ENCODE results near the gene DOLPP1. TPM values are rescaled to one million over a fixed set of nuclear protein-coding genes. Genes with fewer than 3 reads are reported as not detected.
A peak's percentile ranks its signal among the peaks of the same experiment; 100 is the strongest.

DOLPP1 gene
- total and polyA plus RNA-seq, 10 donors: 4.8 to 10.1 (median 8.4) TPM

DNA sequence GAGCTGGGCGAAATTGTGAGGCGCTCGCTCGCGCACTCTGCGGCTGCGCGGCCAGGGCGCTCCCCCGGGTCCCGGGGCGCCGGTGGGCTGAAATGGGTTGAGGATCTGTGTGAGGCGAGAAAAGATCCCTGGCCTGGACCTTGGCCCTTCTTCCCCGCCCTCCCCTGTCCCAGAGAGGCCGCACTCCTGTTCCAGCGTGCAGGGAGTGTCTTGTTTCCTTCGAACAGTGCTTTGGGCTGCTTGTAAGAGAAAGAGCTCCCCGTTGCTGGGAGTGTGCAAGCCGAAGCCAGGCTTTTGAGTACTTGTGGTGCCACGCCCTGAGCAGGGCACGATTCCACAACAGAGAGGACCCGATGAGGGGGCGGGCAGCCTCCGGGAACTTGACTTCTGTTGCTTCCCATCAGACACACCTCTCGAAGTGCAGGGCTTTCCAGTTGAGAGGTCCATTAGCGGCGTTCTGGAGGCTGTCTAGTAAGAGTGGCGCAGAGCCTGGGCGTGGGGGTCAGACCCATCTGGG lies 535 bp downstream of the DOLPP1 start:
- Histone ChIP-seq H3K4me1 (peaks cover 16 to 45% (median 26%) of the 10 kb centered on the region in 6 donors), H3K4me3 (peak overlapping the region; percentile 72 to 100 (median 91))

DNA sequence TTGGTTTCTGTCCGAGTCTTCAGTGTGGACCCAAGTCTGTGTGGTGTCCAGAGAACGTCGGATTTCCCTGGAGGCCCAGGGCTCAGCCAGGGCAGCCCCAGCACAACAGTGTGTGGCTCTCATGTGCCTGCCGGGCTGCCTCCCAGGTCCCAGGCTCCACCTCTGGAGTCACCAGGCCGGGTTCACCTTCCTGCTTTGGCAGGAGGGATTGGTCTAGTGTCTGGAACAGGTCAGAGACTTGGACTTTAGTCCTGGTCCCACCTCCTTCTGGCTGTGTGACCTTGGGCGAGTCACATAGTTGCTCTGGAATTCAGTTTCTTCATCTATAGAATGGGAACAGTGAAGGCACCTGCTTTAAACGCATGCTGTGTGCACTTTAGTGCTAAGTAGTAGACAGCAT lies 3.2 kb downstream of the DOLPP1 start:
- DNase-seq: no peak
- H3K9me3 ChIP-seq: no peaks in the 10 kb centered on the region
- 90 to 96% (median 94%) methylated on average over 5 to 7 of the region's 7 CpGs for whole genome bisulfite sequencing, 5 donors
- peaks cover under 1 to 55% (median 37%) of the 10 kb centered on the region in 6 donors for H3K36me3 ChIP-seq
- no peak overlapping the region for H3K27ac ChIP-seq
- TF ChIP-seq POLR2A (IDR thresholded peaks at IDR 0.05) (no peak), POLR2AphosphoS5 (IDR thresholded peaks at IDR 0.05) (no peak)
- TF ChIP-seq, protein P1, sequence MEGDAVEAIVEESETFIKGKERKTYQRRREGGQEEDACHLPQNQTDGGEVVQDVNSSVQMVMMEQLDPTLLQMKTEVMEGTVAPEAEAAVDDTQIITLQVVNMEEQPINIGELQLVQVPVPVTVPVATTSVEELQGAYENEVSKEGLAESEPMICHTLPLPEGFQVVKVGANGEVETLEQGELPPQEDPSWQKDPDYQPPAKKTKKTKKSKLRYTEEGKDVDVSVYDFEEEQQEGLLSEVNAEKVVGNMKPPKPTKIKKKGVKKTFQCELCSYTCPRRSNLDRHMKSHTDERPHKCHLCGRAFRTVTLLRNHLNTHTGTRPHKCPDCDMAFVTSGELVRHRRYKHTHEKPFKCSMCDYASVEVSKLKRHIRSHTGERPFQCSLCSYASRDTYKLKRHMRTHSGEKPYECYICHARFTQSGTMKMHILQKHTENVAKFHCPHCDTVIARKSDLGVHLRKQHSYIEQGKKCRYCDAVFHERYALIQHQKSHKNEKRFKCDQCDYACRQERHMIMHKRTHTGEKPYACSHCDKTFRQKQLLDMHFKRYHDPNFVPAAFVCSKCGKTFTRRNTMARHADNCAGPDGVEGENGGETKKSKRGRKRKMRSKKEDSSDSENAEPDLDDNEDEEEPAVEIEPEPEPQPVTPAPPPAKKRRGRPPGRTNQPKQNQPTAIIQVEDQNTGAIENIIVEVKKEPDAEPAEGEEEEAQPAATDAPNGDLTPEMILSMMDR (IDR thresholded peaks at IDR 0.05 in 8 of 11, conservative IDR thresholded peaks at IDR 0.05 in 3 of 11): no peak
- peaks cover 16 to 44% (median 26%) of the 10 kb centered on the region in 6 donors for H3K4me1 ChIP-seq
- no peaks in the 10 kb centered on the region for H3K27me3 ChIP-seq (replicated peaks in 1 of 7)
- no peak overlapping the region for H3K4me3 ChIP-seq
- intact Hi-C loops (cut with DNase I; ENCODE audit: low total_unique reads): no loop called here

More for the DNA sequence above, 535 bp downstream of the DOLPP1 start:
- intact Hi-C loops (cut with DNase I; ENCODE audit: low total_unique reads): no loop called here
- Histone ChIP-seq H3K27ac (peak overlapping the region; percentile 75 to 95 (median 90)), H3K27me3 (replicated peaks in 1 of 7) (no peaks in the 10 kb centered on the region), H3K9me3 (no peaks in the 10 kb centered on the region), H3K36me3 (peaks cover 0 to 28% (median 18%) of the 10 kb centered on the region in 6 donors)
- WGBS, 5 donors: 2 to 6% (median 4%) methylated on average over 15 to 30 of the region's 30 CpGs
- DNase-seq: peak; percentile 82
- no peak for TF ChIP-seq POLR2A (IDR thresholded peaks at IDR 0.05)
- TF ChIP-seq, protein P1 (IDR thresholded peaks at IDR 0.05 in 8 of 11, conservative IDR thresholded peaks at IDR 0.05 in 3 of 11): no peak
- no peak for TF ChIP-seq POLR2AphosphoS5 (IDR thresholded peaks at IDR 0.05)

DNA sequence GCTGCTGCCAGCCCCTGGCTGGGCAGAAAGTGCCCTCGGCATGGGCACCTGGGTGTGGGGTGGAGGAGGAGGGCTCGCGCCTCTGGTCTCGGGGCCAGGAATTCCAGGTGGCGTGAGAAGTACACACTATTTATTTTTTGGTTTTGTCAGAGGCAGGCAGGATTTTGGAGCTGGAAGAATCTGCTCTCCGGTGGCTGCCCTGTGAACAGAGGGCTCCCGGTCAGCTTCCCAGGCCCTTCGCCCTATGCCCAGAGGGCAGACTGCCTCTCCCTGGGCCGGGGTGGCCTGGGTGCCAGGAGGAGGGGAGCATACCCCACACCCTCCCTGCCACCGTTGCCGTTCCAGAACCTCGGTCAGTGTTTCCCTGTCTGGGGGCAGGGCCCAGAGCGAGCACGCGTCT lies 8.3 kb downstream of the DOLPP1 start:
- Histone ChIP-seq H3K4me3 (no peak overlapping the region), H3K27me3 (replicated peaks in 1 of 7) (no peaks in the 10 kb centered on the region), H3K9me3 (no peaks in the 10 kb centered on the region), H3K27ac (no peak overlapping the region), H3K4me1 (peaks cover 0 to 5% (median under 1%) of the 10 kb centered on the region in 6 donors), H3K36me3 (peaks cover 5 to 70% (median 50%) of the 10 kb centered on the region in 6 donors)
- intact Hi-C loops (cut with DNase I; ENCODE audit: low total_unique reads): no loop called here
- TF ChIP-seq POLR2AphosphoS5 (IDR thresholded peaks at IDR 0.05) (peak in 1 of 3 donors; percentile 7), POLR2A (IDR thresholded peaks at IDR 0.05) (no peak)
- TF ChIP-seq, protein P1 (IDR thresholded peaks at IDR 0.05 in 8 of 11, conservative IDR thresholded peaks at IDR 0.05 in 3 of 11): no peak
- 90 to 98% (median 94%) methylated on average over 8 to 15 of the region's 15 CpGs for WGBS, 5 donors
- DNase-seq: no peak

DNA sequence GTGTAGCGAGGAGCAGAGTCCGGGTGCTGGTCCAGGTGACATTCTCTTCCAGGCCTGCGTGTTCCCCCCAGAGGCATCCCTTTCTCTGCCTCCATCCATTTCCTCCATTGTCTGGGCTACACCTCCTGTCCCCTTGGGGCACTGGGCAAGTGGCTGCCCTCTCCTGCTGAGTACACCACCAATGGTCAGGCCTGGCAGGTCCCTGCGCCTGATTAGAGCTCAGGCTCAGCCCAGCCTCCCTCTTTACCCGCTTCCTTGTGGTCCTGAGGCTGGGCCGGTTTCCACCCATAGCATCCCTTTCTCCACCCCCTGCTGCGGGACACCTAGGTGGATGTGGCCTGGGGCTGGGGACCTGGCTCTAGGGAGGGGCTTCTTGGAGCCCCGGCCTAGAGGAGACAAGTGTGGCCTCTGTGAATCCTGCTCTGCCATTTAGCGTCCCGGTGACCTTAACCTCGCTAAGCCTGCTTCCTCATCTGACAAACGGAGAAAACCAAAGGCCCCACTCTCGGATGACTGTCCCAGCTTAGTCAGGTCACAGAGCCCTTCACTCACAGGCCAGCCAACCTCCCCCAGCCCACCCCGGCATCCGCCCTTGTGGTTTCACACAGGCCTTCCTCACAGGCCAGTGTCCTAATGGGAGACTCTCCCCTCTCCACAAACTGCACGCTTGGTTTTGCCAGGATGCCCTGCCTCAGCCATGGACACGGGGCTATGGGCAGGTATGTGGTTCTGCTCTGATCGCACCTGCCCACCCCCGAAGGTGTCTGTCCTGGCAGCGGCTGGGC lies 12.9 kb downstream of the DOLPP1 start:
- peaks cover 5 to 66% (median 28%) of the 10 kb centered on the region in 6 donors for H3K36me3 ChIP-seq
- H3K4me3 ChIP-seq: no peak overlapping the region
- intact Hi-C loops (cut with DNase I; ENCODE audit: low total_unique reads): no loop called here
- no peak for DNase-seq
- peak overlapping the region in 7 of 8 donors; percentile 30 to 75 (median 65) for H3K27ac ChIP-seq
- H3K4me1 ChIP-seq: peaks cover 0 to 18% (median 9%) of the 10 kb centered on the region in 6 donors
- H3K9me3 ChIP-seq: no peaks in the 10 kb centered on the region
- WGBS, 5 donors: 68 to 79% (median 73%) methylated on average over 17 to 20 of the region's 20 CpGs
- TF ChIP-seq POLR2AphosphoS5 (IDR thresholded peaks at IDR 0.05) (no peak), POLR2A (IDR thresholded peaks at IDR 0.05) (no peak)
- TF ChIP-seq, protein P1 (IDR thresholded peaks at IDR 0.05 in 8 of 11, conservative IDR thresholded peaks at IDR 0.05 in 3 of 11): no peak
- H3K27me3 ChIP-seq (replicated peaks in 1 of 7): no peaks in the 10 kb centered on the region
